Muscle layer of duodenum (tissue), 2 donors: ENCODE data around the gene SYCP2.
"Not testable (repeated sequence)": the region's sequence is repeated elsewhere in the genome, so short reads cannot be mapped to it uniquely, and the experiment has no call there.

Experiments
- H3K27ac ChIP-seq: one replicate; pipeline ENCODE4 v1.7.0; 2013; ENCODE audit warnings: mild to moderate bottlenecking, low read length
- H3K27me3 ChIP-seq: one replicate; pipeline ENCODE4 v1.7.0; 2013; ENCODE audit warnings: low read depth, mild to moderate bottlenecking, control low read depth, low read length
- H3K36me3 ChIP-seq, 2 donors: one replicate each; pipeline ENCODE4 v1.7.0; 2013; ENCODE audit warnings: low read length in 2 of 2, control low read depth in 1 of 2, mild to moderate bottlenecking in 1 of 2; ENCODE audit not compliant: insufficient read depth in 2 of 2, control insufficient read depth in 1 of 2
- H3K4me1 ChIP-seq, 2 donors: one replicate each; pipeline ENCODE4 v1.7.0; 2013; ENCODE audit warnings: low read length in 2 of 2, mild to moderate bottlenecking in 2 of 2, control low read depth in 1 of 2, moderate library complexity in 1 of 2; ENCODE audit not compliant: insufficient read depth in 2 of 2, control insufficient read depth in 1 of 2
- H3K4me3 ChIP-seq, 2 donors: one replicate each; pipeline ENCODE4 v1.7.0; 2013; ENCODE audit warnings: low read length in 2 of 2, low read depth in 1 of 2, mild to moderate bottlenecking in 1 of 2
- H3K9me3 ChIP-seq, 2 donors: one replicate each; pipeline ENCODE4 v1.7.0; 2013; ENCODE audit warnings: low read length in 2 of 2, control low read depth in 1 of 2, mild to moderate bottlenecking in 1 of 2; ENCODE audit not compliant: control insufficient read depth in 1 of 2
- donor health status: healthy.

SYCP2 gene

DNA sequence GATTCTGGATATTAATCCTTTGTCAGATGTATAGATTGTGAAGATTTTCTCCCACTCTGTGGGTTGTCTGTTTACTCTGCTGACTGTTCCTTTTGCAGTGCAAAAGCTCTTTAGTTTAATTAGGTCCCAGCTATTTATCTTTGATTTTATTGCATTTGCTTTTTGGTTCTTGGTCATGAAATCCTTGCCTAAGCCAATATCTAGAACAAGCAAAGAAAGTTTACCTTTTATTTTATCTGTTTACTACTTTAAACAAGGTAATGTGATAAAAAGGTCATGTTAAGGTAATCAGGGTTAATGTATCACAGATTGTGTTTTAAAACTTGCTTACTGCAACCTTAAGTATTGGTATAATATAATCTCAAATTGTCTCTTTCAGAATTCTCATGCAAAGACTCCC, 24.1 kb upstream of the SYCP2 start:
- H3K4me1 ChIP-seq, H3K27me3 ChIP-seq, H3K9me3 ChIP-seq, H3K4me3 ChIP-seq, H3K27ac ChIP-seq, H3K36me3 ChIP-seq: not testable (repeated sequence)

DNA sequence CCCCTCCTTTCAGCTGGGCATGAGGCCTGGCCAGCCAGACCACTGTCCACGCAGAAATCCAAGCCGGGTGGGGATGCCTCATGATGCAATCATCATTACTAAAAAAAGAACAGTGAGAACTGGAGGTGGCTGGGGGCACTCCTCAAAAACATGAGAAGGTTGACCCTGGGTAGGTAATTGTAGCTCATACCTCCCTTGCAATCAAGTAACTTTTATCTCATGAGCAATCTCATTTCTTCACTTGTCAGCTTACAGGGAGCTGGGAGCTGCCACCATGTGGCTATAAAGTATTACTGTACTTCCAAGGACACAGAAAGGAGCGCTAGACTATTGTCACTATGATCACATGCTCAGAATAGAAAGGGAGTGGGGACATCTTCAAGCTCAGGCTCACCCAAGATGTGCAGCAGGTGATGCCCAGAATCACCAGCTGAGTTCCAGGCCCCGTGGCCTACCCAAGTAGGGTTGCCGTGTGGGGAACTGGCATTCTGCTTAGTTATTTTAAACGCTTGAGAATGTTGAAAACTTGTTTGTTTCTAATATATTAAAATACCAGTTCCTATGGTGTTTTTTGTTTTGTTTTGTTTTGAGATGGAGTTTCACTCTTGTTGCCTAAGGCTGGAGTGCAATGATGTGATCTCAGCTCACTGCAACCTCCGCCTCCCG, 21.8 kb upstream of the SYCP2 start:
- Histone ChIP-seq H3K9me3 (no peaks in the 10 kb centered on the region), H3K27ac (no peak overlapping the region), H3K4me1 (no peaks in the 10 kb centered on the region), H3K36me3 (no peaks in the 10 kb centered on the region), H3K4me3 (no peak overlapping the region), H3K27me3 (no peaks in the 10 kb centered on the region)

DNA sequence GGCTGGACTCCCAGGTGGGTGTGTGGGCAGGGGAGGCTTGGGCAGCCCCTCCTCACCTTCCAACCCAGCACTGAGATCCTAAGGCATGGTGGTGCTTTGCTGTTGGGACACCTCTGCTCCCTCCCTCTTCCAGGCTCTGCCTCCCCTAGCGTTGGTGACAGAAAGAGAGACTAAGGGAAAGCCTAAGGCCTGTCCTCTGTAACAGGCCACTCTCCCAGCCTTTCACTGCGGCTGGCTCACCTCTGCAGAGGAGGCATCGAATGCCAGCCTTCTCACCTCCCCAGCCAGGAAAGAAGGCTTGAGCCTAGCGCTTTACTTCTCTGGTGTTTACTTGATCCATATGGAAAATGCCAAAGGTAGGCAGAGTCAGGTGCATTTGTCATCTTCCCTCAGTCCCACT, 21.3 kb upstream of the SYCP2 start:
- no peaks in the 10 kb centered on the region for H3K27me3 ChIP-seq

DNA sequence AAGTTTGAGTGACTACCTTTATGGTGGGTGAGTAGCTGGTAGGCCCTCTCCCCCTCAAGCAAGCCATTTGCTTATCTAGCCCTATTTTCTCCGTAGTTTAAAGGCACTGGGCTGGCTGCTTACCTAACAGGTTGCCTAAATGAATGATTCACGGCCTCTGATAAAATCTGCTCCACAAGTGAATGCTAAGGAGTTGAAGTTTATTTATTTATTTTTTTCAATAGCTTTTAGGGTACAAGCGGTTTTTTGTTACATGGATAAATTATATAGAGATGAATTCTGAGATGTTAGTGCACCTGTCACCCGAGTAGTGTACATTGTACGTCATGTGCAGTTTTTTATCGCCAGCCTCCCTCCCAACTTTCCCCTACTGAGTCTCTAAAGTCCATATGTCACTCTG, 16.5 kb upstream of the SYCP2 start:
- H3K4me1 ChIP-seq: peaks cover 0 to 18% of the 10 kb centered on the region in 2 donors
- H3K36me3 ChIP-seq: peaks cover 0 to 5% of the 10 kb centered on the region in 2 donors
- H3K27ac ChIP-seq: no peak overlapping the region
- H3K4me3 ChIP-seq: no peak overlapping the region
- no peaks in the 10 kb centered on the region for H3K9me3 ChIP-seq
- no peaks in the 10 kb centered on the region for H3K27me3 ChIP-seq

More for the DNA sequence above, 21.3 kb upstream of the SYCP2 start:
- peaks cover 0 to 2% of the 10 kb centered on the region in 2 donors for H3K4me1 ChIP-seq
- H3K36me3 ChIP-seq: no peaks in the 10 kb centered on the region
- H3K27ac ChIP-seq: no peak overlapping the region
- H3K9me3 ChIP-seq: no peaks in the 10 kb centered on the region
- no peak overlapping the region for H3K4me3 ChIP-seq

DNA sequence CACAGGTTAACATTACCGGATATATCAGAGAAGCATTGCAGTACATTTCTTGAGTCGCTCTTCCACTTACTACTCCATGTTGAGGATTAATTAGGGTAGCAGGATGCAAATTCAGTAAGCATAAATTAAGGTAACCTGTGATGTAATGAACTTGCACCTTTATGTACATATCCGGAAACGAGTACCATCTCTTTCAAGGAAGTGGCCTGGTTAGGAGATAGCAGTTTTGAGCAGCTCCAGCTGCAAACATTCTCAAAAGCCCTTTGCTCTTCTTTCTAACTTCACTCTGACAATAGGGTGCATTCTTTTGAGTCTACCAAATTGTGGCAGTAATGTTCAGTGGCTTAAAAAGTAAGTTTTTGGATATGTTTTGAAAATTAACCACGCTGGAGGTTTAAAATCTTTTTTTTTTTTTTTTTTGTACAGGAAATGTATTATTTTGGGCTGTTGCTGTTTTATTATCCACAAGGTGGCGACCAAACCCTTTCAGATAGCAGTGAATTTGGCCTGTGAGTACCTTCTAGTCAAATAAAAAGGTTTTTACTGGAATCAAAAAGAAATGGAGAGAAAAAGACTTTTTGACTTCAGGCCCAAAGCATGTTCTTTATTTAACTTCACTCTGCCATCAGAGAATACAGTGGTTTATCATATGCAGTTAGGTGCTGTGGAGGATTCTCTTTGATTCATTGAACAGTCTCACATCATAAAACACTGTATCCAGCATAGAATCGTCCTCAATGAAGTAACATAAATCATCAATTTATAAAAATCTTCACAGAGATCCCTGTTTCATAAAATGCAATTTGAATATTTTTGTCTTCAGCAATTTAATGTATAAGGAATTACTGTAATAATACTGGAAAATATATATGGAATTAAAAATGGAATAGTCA, 15.6 kb upstream of the SYCP2 start:
- peaks cover 0 to 18% of the 10 kb centered on the region in 2 donors for H3K4me1 ChIP-seq
- H3K9me3 ChIP-seq: no peaks in the 10 kb centered on the region
- H3K27ac ChIP-seq: no peak overlapping the region
- peaks cover 8 to 14% of the 10 kb centered on the region in 2 donors for H3K36me3 ChIP-seq
- no peak overlapping the region for H3K4me3 ChIP-seq
- H3K27me3 ChIP-seq: no peaks in the 10 kb centered on the region

DNA sequence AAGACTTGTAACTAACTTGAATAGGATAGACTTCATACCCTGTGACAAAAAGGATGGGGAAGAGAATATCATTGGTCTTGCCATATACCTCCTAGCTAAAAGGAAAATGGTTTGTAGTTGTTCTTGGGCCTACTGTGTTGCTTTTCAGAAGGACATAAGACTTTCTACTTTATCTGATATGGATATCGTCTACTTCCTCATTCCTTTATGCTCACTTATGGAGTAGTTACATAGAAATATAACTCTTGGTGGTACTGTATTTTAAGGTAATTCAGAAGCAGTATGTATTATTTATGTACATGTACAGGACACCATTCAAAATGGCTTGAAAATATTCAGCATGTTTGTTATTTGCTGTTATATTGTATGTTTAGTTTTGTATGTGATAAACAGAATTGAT, 14.8 kb upstream of the SYCP2 start:
- H3K36me3 ChIP-seq: peaks cover 11 to 20% of the 10 kb centered on the region in 2 donors
- H3K27ac ChIP-seq: no peak overlapping the region
- peaks cover 0 to 18% of the 10 kb centered on the region in 2 donors for H3K4me1 ChIP-seq
- H3K27me3 ChIP-seq: no peaks in the 10 kb centered on the region
- H3K4me3 ChIP-seq: no peak overlapping the region
- no peaks in the 10 kb centered on the region for H3K9me3 ChIP-seq

DNA sequence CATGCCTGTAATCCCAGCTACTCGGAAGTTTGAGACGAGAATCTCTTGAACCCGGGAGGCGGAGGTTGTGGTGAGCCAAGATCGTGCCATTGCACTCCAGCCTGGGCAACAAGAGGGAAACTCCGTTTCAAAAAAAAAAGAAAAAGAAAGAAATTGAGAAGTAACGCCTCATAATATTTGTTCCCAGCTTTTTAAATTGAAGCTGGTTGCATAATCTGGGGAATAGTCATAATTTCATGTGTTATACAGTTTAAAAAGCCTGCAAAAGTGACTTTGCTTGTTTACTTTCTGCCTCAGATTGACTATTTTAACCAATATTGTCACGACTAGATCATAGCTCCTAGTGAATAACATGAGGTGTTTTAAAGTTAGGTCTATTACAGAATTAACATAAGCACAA, 13.9 kb upstream of the SYCP2 start:
- Histone ChIP-seq H3K4me3 (no peak overlapping the region), H3K27me3 (no peaks in the 10 kb centered on the region), H3K9me3 (no peaks in the 10 kb centered on the region), H3K27ac (no peak overlapping the region), H3K4me1 (peaks cover 0 to 18% of the 10 kb centered on the region in 2 donors), H3K36me3 (peaks cover 11 to 26% of the 10 kb centered on the region in 2 donors)

DNA sequence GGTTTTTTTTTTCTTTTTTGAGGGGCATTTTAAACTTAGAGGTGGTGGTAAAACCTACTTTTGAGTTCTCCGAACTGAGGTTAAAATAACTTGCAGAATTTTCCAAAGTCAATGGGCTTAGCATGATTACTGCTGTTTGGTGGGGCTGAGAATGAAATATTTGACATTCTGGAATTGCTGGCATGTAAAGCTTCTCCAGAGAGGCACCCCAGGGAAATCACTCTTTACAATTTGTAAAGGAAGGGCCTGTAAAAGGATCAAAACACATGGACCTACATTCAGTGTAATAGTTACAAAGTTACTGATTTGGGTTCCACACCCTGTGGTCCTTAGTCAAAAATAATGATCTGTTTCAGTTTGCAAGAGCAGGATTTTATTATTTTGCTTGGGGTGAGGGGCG, 12.3 kb upstream of the SYCP2 start:
- H3K9me3 ChIP-seq: no peaks in the 10 kb centered on the region
- peaks cover 11 to 26% of the 10 kb centered on the region in 2 donors for H3K36me3 ChIP-seq
- H3K4me3 ChIP-seq: no peak overlapping the region
- H3K27ac ChIP-seq: no peak overlapping the region
- peaks cover 9 to 30% of the 10 kb centered on the region in 2 donors for H3K4me1 ChIP-seq
- H3K27me3 ChIP-seq: no peaks in the 10 kb centered on the region

DNA sequence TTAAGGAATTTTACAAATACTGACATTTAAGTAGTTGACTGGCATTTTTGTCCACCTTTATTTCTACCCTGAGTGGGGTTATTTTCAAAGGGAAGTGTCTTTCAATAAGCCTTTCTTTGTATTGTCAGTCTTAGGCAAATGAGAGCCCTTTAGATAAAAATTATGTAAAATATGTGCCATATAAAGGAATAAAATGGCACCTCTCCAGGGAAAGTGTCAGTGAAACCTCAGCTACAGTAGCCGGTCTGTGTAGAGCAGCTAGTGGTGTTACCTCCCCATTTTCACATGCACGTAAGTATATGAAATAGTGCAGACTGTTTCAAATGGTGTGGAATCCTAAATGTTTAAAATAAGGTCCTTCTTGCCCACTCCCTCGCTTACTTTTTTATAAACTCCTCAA, 11.7 kb upstream of the SYCP2 start:
- no peaks in the 10 kb centered on the region for H3K9me3 ChIP-seq
- no peak overlapping the region for H3K4me3 ChIP-seq
- H3K27me3 ChIP-seq: no peaks in the 10 kb centered on the region
- no peak overlapping the region for H3K27ac ChIP-seq
- H3K36me3 ChIP-seq: peaks cover 11 to 26% of the 10 kb centered on the region in 2 donors
- peaks cover 9 to 30% of the 10 kb centered on the region in 2 donors for H3K4me1 ChIP-seq

DNA sequence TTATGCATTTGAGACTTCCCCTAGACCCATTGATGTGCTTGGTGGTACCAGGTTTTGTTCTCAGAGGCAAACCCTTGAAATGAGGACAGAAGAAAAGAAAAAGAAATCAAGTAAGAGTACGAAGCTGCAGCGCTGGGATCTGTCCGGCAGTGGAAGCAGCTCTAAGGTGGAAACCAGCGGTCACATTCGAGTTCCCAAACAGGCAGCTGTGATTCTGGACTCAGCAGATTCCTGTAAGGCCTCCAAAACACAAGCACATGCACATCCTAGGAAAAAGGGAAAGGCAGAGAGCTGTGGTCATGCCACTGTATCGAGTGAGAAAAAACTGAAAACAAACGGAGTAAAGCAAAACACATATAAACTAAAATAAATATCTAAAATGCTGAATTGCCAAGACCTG, 11.3 kb upstream of the SYCP2 start:
- no peak overlapping the region for H3K27ac ChIP-seq
- H3K9me3 ChIP-seq: no peaks in the 10 kb centered on the region
- H3K27me3 ChIP-seq: no peaks in the 10 kb centered on the region
- H3K36me3 ChIP-seq: peaks cover 11 to 26% of the 10 kb centered on the region in 2 donors
- H3K4me3 ChIP-seq: no peak overlapping the region
- peaks cover 9 to 28% of the 10 kb centered on the region in 2 donors for H3K4me1 ChIP-seq

DNA sequence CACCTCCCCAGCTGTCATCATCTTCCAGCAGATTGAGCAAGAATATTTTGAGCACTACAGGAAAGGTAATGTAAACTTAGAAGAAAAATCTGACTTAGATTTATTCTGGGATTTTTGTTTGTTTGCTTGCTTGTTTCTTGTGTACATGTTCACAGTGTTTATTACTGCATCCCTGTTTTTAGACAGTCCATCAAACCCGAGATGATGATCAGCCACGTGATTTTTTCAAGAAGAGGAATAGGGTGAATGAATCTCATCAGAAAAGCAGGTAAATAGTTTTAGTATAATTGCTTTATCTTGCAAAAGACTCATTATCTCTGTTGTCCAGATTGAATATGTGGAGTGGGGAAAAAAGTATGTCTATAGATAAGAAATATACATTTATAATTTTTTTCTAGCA, 8.8 kb upstream of the SYCP2 start:
- no peak overlapping the region for H3K4me3 ChIP-seq
- no peaks in the 10 kb centered on the region for H3K27me3 ChIP-seq
- H3K9me3 ChIP-seq: no peaks in the 10 kb centered on the region
- peaks cover 11 to 26% of the 10 kb centered on the region in 2 donors for H3K36me3 ChIP-seq
- no peak overlapping the region for H3K27ac ChIP-seq
- peaks cover 20 to 39% of the 10 kb centered on the region in 2 donors for H3K4me1 ChIP-seq
